HG02943 (cell line): ENCODE measurements around the gene ADAMTSL5.

Experiments
- ATAC-seq: cut with Tn5 transposase; IDR thresholded peaks from one replicate; pipeline ENCODE4 v1.9.1; 2021; ENCODE audit warnings: mild to moderate bottlenecking, low read depth, moderate library complexity; ENCODE audit not compliant: unreplicated experiment

ADAMTSL5 gene

DNA sequence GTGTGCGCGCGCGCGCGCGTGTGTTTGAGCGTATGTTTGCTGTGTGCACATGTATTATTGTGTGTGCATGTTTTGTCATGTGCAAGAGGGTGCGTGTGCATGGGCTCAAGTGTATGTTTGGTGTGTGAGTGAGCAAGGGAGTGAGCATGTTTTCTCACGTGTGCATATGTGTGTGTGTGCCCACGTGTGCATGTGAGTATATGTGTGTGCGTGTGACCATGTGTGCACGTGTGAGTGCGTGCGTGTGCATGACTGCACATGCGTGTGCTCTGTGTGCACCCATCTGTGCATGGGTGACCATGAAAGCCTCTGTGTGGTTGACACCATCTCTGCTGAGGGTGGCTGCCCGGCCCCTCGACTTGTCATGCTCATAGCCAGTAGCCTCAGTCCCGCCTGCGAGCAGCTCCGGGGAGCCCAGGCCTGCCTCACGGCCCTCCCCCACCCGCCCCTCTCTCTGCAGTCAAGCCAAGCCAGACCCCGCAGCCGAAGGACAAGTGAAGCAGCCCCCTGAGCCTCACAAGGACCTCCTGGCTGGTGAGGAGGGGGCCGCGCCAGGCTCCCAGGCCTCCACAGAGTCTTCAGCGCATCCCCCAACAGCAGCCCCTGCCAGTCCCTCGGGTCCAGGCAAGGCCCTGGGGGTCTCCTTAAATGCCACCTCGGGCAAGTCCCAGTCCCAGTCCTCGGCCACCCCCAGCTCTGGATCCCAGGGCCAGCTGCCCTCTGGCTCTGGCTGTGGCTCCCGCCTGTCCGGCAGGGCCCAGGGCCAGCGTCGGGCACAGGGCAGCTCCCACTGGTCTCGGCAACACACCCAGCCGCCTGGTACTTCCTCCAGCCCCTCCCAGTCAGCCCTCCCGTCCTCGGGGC, 15.9 kb downstream of the ADAMTSL5 start:
- no peak for ATAC-seq

DNA sequence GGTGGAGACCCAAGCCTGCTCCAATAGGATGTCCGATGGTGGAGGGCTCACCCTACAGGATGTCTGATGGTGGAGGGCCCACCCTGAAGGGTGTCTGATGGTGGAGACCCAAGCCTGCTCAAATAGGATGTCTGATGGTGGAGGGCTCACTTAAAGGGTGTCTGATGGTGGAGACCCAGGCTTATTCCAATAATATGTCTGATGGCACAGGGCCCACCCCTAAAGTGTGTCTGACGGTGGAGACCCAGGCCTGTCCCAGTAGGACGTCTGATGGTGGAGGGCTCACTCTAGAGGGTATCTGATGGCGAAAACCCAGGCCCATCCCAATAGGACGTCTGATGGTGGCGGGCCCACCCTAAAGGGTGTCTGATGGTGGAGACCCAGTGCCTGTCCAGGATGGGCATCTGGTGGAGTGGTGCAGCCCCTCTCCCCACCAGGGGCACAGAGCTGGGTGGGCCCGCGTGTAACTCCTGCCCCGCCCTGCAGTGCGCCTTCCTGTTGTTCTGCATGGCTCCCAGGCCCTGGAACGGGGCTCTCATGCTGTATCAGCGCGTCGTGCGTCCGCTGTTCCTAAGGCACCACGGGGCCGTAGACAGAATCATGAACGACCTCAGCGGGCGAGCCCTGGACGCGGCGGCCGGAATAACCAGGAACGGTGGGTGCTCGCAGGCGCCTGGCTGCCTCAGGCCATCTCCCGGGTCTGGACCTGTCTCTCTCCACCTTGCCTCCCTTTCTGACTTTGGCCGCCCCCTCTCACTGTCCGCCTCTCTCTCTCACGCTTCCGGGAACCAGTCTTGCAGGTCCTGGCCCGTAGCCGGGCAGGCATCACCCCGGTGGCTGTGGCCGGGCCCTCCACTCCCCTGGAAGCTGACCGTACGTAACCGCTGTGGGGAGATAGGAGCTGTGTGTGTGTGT, 16.8 kb downstream of the ADAMTSL5 start:
- no peak for ATAC-seq

DNA sequence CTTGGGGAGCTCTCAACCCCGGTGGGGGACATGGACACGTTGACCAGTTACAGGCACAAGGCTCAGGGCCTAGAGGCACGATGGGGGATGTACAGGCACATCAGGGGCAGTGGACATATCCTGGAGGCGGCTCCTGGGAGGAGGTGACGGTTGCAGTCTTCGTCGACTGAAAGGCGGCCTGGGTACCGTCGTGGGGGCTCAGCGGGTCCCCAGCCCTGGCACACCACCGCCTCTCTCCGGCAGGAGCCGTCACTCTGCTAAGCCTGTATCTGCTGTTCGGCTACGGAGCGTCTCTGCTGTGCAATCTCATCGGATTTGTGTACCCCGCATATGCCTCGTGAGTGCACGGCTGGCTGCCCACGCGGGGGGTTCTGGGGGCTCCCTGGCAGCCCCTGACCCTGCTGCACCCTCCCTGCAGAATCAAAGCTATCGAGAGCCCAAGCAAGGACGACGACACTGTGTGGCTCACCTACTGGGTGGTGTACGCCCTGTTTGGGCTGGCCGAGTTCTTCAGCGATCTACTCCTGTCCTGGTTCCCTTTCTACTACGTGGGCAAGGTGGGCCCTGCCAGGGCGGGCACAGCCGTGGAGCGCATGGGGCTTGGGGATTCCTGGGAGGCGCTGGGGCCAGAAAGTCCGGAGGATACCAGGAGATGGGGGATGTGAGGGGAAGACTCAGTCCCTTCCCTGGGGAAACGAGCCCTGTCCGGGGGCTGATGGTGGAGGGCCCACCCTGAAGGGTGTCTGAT, 17.6 kb downstream of the ADAMTSL5 start:
- no peak for ATAC-seq

DNA sequence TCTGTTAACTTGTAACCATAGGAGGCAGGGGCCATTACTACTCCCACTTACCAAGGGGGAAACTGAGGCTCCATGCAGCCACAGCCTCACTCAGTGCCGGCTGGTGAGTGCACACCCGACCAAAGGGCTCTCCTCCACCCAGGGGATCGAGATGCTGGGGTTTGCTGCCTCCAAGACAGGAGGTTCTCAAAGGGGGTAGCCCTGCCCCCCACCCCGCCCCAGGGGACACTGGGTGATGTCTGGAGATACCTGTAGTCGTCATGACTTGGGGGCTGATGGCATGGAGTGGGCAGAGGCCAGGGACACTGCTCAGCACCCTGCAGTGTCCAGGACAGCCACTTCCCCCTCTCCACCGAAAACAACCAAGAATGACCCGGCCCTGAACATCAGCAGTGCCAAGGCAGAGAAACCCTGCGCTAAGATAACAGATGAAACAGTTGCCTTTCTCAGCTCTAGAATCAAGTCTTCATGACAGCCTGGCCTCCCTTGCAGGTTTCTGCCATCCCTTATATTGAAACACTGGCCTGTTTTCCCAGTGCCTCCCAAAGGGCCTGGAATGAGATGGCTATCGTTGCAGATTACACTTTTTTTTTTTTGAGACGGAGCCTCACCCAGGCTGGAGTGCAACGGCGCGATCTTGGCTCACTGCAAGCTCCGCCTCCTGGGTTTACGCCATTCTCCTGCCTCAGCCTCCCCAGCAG, 18.6 kb downstream of the ADAMTSL5 start:
- ATAC-seq = no peak

DNA sequence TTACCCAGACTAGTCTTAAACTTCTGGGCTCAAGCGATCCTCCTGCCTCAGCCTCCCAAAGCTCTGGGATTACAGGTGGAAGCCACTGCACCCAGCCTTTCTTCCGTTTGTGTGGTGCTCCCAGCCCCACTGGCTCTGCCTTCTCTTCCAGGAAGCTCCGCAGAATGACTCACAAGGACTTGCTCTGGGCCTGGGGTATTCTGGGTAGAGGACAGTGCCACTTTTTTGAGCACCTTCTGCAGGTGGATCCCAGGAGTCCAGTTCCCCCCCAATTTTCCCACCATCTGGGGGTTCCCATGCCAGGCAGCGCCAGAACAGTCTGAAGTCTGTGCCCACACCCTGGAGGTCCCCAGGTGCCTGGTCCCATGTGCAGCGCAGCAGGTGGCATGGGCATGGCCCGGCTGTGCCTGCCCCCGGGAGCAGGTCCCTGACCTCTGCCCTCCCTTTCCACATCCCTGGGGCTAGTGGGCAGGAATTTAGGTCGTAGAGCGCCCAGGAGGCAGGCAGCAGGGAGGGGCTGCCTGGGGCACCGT, 20.3 kb downstream of the ADAMTSL5 start:
- ATAC-seq = no peak

DNA sequence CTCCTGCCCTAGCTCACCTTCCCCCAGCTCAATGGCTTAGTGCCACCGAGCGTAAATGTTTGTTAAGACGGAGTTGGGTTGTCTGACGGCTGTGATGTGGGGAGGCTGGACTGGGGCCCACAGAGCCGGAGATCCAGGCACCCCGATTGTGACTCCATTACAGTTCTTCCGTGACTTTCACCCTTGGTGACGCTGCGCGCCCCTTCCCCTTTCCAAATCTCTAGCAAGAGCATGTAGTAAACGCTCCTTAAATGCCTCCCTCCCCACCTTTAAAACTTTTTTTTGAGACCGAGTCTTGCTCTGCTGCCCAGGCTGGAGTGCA, 21.0 kb downstream of the ADAMTSL5 start:
- no peak for ATAC-seq

DNA sequence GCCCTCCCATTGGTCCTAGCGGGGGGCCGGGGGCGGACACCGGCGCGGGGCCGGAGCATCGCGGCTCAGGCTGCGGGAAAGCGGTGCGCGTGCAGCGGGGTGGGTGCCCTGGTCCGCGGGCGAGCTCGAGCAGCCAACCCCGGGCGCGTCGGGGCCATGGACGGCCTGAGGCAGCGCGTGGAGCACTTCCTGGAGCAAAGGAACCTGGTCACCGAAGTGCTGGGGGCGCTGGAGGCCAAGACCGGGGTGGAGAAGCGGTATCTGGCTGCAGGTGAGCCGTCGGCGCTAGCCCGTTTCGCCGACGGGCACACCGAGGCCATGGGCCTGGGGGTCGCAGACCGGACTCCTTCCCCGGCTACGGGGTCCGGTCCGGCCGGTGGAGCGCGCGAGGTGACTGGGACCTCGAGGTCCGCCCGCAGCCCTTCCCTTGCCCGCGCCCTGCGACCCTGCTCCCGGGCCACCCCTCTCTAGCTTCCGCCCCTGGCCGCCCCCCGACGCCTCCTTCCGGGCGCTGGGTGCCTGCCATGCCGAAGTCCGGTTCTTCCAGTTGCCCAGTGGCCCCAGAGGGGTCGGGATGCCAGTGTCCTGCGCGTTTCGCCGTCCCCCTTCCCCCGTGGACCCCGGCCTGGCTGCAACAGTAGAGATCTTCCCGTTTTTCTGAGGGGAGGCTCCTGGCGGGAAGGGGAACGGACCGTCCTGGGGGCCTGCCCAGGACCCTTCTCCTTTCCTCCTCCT, 21.5 kb downstream of the ADAMTSL5 start, which contains the start of gene REEP6:
Gene REEP6 (plus strand): TSS at position 68 of the 735 bp plus-strand sequence. CDS start 89 bp downstream, at position 157.
- peak; percentile 1 for ATAC-seq

DNA sequence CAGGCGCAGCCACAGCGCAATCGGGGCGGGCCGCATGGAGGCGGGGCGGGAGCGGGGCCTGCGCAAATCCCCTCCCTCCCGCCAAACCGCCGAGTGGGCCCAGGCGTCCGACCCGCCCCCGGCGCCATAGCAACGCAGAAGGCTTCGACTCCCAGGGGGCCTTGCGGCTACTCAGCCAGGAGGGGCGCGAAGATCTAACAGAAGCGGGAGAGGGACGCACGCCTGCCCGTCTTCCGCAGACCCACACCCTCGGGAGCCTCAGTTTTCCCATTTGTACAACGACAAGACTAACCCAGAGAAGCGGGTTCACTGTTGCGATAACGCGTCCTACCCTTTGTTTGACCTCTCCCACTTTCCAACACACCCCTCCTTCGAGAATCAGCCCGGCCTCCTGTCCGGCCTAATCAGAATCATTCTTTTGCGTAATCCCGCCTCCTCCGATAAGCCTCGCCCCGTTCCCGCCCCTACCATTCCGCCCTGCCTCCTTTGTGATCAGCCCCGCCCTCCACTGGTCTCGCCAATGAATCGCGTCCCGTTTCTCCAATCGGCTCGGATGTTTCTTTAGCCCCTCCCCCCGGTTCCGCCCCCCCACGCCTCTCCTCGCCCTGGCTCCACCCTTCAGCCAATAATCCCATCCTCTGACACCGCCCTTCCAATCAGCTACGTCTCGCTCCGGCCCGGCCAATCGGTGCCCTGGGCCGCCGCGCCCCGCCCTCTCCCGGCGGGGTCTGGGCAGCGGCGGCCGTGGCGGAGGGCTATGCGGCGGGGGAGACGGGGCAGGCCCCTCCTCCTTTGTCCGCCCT, 22.3 kb downstream of the ADAMTSL5 start, which contains the start of gene PCSK4:
Gene PCSK4 (minus strand): TSS at position 40 of the 803 bp plus-strand sequence. CDS start 4 bp downstream, at position 36.
- peak; percentile 73 for ATAC-seq

DNA sequence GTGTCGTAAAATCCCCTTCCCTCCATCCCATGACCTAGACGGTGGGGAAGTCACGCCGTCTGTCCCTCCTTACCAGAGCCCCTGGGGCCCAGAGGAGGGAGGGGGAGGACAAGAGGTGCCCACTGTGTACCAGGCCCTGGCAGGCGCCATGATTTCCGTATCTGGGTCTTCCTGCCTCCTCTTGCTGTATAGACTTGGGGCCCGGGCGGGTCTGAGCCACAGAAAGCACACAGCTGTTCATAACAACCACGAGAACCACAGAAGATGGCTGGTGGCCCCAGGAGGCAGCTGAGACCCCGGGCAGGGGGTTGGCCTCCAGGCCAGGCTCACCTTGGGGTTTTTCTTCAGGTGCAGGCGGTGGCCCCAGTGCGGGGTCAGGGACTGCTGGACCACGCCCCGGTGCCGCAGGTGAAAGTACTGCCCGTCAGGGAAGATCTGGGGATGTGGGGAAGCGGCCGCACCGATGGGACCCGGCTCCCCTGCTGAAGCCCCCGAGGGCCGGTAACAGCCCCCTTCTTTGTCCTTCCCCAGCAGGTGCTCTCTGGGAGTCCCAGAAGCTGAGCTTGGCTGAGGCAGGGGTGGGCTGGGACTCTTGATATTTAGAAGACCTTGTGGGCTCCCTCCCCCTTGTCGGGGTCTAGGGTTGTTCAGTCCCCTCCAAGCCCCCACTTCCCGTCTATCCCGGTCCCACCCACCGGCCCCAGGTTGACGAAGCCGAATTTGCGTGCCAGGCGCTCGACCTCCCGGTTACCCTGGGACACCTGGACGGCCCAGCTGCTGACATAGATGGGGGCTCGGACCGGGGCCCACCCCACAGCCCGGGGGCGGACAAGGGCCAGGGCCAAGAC, 23.1 kb downstream of the ADAMTSL5 start:
- ATAC-seq = peak; percentile 1

DNA sequence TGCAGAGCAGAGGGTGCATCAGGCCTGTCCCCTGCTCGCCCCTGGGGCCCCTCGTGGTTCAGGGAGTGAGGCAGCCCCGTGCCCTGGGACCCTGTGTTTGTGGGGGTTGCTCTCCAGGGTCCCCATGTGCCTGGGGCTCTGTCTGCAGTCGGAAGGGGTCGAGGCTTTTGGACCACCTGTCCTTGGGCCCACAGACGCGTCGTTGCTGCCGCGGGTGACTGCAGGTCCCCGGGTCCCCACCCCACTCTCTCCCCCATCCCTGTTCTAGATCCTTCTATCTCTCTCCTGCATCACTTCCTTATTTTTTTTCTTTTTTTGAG, 24.6 kb downstream of the ADAMTSL5 start:
- ATAC-seq = no peak

DNA sequence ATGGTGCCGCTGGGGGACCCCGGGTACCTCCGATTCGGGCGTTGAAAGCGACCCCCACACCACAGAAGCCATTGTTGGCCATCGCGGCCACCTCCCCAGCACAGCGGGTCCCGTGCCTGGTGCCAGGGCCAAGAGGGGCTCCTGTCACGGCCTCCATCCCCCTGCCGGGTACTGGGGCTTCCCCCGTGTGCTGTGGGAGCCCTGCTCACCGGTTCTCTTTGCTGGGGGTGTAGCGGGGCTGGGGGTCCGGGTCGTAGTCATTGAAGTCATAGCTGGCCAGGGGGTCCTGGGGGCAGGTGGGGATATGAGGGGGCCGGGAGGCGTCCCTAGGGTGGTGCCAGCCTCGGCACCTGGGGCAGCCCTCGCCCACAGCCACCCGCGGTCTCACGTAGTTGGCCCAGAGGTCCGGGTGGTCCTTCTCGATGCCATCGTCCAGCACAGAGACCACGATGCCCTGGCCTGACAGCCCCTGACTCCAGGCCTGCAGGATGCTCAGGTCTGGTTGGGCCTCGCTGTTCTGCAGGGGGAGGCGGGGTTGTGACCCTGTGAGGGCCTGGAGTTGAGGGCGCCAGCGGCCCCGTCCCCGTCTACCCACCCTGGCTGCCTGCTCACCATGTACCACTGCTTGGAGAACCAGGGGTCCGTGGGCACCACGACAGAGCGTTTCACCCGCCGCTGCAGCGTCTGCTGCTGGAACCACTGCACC, 25.1 kb downstream of the ADAMTSL5 start:
- ATAC-seq = no peak

DNA sequence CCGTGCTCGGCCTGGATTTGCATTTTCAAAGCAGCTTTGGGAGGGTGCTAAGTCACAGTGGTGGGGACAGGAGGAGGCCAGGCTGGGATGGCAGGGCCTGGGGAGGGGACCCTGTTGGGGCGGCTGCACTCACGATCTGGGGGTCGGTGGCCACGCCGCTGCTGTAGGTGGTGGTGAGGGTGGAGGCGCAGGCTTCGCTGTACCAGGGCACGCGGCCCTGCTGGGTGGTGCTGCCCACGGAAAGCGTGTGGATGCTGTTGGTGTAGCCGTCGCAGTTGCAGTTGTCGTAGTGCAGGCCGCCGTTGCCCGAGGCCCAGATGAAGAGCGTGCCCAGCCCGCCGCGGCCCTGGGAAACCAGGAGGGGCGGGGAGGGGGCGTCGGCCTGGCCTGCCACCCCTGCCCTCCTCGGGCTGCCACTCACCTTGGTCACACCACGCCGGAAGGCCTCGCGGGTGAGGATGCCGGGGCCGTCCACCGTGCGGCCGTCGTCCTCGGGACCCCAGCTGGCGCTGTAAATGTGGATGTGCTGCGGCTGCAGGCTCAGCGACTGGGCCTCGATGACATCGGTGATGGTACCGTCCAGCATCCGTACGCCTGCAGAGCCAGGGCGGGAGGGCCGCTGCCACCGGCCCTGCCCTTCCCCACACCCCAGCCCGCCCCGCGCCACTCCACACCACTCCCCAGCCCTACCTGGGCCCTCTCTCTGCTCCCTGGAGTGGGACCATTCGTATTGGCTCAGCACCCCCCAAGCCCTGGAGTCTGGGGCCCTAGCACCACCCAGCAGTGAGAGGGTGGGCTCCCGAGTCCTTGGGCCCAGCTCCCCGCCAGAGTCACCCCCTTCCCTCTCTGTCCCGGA, 25.9 kb downstream of the ADAMTSL5 start:
- no peak for ATAC-seq

DNA sequence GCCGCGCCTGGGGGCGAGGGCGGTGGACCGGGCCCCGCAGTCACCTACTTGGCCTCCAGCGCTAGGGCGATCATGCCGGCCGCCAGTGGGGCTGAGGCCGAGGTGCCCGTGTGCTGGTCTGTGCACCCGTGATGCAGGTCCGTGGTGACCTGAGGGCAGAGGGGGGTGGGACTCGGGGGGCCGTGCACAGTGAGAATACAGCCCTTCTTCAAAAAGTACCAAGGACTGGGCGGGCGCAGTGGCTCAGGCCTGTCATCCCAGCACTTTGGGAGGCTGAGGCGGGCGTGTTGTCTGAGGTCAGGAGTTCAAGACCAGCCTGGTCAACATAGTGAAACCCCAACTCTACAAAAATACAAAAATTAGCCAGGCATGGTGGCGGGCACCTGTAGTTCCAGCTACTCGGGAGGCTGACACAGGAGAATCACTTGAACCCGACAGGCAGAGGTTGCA, 28.8 kb downstream of the ADAMTSL5 start:
- ATAC-seq = no peak

DNA sequence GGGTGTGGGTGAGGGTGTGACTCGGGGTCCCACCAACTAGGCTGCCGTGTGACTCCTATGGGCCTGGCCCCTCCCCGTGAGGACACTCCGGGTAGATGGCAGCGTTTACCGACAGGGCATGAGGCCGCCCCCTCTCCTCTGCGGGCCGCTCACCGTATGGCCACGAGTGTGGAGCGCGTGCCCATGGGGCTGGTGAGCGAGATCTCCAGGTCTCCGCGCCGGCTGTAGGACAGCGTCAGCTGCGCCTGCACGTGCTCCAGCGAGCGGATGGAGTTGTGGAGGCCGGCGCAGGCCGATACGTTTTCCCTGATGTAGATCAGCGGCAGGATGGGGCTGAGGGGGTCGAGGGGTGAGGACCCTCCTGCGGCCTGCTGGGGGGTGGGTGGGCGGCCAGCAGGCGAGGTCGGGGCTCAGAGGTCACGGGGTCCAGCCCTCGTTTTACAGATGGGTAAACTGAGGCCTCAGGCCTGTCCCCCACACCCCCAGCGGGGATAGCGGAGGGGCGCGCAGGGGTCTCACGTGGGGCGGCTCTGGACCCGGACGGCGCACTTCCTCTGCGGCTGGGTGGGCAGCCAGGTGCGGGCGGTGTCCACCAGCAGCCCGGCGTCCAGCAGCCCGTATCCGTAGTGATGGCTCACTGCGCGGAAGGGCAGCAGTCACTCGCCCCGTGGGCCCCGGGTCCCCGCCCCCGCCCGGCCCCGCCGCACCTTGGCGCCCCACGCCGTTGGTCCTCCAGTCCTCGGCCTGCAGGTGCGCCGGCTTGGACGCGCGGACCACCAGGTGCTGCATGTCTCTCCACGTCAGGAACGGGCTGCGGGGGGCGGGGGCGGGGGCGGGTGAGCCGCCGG, 29.5 kb downstream of the ADAMTSL5 start:
- ATAC-seq = no peak
